GM15510 (cell line): ENCODE measurements around the gene IL17B.

Experiments used
- POLR2A ChIP-seq: IDR thresholded peaks from 3 replicates; pipeline ENCODE4 v1.6.1; 2011; ENCODE audit warnings: borderline replicate concordance; ENCODE audit not compliant: insufficient read length; ENCODE audit errors: extremely low read depth

IL17B gene

DNA sequence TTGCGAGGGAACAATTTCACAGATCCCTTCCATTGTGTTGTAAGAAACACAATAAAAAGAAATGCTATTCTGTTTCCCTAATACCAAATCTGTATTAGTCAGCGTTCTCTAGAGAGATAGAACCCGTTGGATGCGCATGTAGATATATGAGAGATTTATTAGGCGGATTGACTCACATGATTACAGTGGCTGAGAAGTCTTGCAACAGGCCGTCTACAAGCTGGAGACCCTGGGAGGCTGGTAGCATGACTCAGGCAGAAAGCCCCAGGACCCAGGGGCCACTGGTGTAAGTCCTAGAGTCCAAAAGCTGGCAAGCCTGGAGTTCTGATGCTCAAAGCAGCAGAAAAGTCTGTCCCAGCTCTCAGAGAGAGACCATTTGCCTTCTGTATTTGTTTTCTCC, 18.4 kb upstream of the IL17B start:
- TF ChIP-seq POLR2A, result no peak

DNA sequence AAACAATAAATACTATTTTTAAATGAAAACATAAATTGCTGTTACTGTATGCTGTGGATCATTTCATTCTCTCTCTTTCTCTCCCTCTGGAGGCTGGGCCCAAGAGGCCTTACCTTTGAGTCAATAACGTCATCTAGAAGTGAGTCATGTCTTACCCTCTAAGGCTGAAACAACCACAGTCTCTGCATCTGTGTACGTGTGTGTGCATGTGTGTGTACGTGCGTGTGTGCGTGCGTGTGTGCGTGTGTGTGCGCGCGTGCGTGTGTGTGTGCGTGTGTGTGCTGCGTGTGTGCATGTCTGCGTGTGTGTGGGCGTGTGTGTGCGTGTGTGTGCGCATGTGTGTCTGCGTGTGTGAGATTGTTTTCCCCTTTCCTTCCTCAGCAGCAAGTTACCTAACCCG, 13.6 kb upstream of the IL17B start:
- TF ChIP-seq POLR2A, result no peak

DNA sequence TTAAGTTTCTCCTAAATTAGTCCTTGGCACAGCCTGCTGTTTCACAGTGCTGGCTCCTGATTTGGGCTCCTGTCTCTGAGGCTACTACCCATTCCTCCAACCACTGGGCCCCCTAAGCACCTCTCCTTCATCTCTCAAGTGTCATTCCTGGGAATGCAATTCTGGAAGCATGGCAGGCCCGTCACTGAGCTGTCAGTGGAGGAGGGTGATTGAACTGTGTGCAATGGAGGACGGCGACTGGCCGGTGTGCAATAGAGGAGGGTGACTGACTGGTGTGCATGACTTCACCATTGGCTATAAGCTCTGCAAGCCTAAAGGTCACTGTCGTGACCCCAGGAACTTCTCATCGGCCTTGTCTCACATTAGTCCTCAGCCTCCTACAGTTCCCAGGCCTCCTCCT, 12.4 kb upstream of the IL17B start:
- no peak for TF ChIP-seq POLR2A

DNA sequence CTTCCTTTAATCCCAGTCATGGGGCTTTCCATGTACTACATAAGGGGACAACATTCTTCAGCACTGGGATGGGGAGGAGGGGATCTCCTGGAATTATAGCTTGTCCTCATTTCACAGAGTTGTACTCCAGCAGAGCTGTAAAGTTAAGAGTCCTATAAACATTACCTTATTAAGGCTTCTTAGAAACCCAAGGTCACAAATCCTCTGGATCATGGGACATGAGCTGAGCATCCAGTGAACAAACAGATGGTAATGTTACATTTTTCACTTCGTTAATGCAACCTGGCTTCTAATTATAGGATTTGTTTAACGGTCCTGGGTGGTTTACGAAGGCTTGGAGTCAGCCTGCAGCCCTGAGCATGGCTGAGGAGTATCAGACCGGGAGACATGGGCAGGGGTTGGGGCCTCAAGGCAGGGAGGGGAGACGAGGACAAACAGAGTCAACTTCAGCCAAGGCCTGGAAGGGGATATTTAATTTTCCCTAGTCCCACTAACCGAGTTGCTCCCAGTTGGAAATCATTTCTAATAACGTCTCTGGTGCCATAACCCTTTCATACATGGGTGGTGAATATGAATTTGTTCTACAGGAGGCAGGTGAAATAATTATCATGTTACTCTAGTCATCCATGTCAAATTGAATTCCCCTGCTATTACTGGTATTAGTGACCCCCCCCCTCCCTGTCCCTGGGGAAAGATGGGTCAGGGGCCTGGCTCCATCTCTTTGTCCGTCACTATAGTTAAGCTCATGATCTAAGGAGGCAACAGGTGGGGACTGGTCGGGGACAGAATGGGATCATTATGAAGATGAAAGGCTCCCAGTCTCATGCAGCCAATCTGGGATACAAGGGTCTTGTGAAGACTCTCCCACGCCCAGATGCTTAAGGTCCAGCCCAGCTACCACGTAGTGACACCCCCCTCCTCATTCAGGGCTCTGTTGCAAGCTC, 10.7 kb upstream of the IL17B start:
- no peak for TF ChIP-seq POLR2A

DNA sequence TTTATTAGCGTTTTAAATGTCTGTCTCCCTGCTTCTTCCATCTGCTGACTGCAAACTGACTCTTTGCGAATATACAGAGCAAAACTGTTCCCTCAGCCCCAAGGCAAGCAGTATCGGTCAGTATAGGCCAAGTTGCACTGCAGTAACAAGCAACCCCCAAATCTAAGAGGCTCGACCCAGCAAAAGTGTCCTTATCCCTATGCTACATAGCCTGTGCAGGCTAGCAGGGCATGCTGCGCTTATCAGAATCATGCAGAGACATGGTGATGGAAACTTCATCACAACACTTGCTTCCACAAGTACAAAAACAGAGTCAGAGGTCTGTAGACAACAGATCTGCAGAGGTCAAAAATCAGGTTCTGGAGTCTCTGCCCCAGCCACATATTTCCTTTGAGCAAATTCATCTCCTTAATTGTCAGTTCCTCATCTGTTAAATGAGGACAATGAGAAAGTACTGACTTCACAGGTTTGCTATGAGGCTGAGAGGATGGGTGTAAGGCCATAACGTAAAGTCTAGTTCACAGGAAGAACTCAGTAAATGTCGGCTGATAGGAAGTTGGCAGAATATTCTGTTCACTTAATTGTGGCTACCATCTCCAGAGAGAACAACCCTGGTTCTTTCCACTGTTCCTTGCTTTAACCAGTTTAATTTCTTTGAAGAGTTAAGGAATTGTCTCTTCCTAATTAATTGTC, 9.6 kb upstream of the IL17B start:
- no peak for TF ChIP-seq POLR2A

DNA sequence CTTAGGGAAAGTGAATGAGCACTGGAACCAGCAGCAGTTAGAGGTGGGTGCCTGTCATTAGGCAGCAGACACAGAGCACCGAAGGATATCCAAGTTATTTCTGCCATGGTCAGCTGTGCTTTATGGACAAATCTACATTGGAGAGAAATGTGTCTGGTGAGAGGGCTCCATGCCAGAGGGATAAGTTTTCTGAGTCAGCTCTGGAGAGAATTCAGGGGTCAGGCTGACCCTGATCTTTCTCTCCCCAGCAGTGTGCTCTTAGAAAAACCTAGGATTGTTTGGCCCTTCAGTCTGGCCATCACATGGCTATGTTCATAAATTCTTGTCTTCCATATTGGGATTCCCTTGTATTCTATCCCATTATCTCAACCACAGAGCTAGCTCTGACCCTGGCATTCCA, 8.9 kb upstream of the IL17B start:
- no peak for TF ChIP-seq POLR2A

DNA sequence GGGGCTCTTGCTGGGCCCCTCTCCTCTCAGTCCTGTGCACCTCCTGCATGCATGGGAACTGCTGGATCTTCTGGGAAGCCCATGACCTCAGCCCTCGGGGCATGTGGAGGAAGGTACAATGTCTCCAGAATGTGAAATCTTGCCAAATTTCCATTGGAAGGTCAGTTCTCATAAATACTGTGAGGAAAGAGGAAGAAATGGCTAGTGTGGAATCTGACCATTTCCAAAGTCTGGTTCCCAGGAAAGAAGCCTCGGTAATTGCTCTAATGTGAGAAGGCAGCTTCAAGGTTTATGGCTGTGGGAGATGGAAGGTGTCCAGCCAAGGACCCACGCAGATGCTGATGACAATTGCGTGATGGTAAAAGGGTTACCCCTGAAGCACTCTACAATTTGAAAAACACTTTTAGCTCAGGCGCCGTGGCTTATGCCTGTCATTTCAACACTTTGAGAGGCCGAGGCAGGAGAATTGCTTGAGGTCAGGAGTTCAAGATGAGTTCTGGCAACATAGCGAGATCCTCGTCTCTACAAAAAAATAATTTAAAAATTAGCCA, 8.1 kb upstream of the IL17B start:
- TF ChIP-seq POLR2A, result no peak

DNA sequence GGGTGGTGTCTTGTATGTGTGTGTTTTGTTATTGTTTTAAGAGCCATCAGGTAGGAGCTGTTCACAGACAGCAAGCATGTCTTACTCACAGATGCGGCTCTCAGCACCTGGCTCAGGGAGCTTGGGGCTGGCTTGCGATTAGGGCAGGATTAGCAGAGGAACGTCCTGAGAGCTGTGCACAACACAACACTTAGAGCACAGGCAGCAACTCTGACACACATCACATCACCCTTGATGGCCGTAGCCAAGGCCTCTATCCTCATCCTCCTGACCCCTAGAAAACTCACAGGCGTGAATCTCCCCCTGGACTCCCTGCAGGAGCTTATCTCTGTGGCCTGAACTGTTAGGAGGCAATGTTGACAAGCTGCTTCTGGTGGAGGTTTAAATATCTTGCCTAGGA, 7.1 kb upstream of the IL17B start:
- no peak for TF ChIP-seq POLR2A

DNA sequence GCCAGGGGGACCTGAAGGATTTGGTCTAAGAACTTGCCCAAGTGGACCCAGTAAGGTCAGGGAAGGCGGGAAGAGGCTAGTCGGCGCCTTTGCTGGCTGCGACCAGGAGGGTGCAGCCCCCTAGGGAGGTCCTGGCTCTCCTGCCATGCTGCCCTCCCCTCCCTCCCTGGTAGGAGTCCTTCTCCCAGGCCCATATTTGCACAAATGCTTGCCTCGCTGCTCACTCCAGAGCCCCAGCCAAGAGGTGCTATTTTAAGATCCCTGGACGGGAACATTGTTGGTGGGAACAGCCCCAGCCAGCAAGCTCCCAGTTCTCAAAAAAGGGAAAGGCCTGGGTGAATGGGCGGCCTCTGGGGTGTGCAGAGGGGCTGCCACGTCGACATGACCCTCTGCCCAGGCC, 4.3 kb upstream of the IL17B start:
- no peak for TF ChIP-seq POLR2A

DNA sequence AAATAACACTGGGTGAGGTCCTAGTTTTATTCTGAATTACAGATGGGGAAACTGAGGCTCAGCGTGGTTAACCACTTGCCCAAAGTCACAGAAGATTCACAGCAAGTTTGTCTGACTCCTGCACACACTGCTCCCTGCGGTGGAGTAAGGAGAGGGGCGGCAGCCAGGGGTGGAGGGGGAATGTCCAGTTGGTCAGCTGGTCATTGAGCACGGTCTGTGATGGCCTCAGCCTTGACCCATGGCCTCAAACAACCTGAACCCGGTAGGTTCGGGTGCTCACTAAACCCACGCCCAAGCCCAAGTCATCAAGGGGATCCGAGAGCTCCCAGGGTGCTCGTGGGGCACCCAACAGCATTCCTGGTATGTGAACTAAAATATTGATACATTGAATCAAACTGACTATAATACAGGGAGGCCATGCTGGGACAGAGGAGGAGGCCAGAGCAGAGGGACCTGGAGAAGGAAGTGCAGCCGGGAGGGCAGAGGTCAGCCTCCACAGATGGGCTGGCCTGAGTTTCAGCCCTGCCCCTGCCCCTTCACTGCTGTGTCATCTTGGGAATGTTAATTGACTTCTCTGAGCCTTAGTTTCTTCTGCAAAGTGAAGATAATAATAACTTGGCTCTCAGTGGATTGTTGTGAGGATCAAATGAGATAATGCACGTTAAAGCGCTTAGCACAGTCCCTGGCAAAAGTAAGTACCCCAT, 3.6 kb upstream of the IL17B start:
- TF ChIP-seq POLR2A, result no peak

DNA sequence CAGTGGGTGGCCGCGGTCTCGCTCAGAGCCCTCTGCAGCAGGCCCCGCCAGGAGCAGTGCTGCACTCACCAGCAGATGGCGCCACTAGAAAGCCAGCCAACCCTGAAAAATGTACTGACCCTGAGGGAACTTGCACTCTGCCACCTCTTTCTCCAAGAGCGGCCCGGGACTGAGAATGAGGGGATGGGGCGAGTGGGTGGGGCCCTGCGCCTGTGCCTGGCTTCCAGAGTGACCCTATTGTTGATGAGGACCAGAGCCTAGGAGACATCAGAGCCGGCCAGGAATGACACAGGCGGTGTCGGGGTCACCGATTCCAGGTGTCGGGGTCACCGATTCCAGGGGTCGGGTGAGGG, 2.9 kb upstream of the IL17B start:
- TF ChIP-seq POLR2A, result no peak

DNA sequence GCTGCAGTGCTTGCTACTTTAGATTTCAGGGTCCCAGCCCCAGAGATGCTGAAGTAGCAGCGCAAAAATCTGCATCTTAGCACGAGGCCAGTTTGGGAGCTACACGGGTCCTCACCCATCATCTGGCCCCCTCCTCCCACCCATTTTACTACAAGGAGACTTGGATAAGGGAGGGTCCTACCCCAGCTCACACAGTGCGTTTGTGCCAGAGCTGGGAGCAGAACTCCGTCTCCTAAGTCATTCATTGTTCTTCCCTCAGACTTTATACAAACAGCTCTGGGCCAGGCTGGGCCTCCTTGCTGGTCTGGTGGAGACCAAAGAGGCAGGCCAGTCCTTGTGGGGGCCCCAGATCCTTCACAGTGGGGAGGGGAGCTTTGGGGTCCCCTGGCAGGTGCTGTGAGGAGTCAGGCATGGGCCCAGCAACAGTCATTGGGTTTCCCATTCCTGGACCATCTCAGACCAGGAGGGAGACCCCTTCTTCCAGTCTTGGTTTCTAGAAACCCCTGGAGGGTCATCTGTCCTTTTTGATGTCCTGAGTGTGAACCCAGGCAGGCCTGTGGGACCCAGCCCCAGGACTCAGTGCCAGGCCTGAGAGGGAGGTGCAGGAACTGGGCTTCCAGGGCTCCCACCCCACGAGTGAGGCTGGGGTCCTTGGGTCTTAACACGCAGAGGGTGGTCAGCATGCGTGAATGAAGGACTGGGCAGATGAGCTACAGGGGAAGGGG, 2.3 kb upstream of the IL17B start:
- no peak for TF ChIP-seq POLR2A

DNA sequence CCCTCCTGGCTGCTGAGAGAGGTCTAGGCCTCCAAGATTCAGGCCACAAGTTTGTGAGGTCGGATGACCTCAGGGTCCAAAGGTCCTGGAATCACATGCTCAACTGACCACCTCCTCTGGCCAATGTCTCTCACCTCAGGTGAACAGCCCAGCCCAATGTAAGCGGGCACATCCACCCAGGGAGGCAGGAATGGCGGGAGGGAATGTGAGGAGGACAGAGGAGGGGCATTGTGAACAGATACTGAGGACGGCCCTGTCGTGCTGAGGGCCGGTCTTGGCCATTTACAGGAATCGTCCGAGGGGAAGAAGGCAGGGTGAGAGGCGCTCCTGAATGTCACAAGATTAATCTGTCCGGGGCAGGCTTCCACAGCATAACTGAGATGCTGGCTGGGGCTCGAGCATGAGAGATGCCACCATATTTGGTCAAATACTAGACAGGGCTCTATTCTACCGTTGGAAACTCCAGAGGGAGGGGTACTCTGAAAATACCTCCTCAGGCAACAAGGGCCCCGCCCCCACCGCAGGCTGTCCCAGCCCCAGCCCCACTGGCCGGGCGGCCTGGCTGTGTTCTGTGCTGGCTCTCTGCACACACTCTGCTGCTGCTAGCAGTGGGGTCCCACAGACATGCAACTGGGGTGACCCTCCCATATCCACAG, 1.5 kb upstream of the IL17B start:
- TF ChIP-seq POLR2A, result no peak

DNA sequence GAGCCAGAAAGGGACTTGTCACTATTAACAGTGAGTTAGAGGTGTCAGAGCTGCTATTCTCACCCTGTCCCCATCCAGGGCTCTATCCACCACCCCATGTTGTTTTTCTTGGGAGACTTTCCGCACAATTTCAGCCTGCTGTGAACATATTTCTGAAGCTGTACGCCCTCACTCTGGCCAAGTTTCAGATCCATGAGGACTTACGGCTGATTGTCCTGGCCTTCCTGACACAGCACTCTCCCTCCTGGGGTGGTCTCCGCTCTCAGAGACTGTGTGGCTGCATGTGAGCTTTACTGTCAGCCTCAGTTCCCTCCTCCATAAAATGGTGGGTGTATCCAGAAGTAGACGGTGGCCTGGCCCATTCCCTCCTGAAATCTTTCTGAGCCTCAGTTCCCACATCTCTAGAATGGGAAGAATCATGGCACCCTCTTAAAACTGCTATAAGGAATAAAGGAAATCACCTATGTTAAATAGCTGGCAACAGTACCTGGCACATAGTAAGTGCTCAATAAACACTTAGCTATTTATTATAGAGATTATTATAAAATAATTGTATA, 804 bp upstream of the IL17B start:
- TF ChIP-seq POLR2A, result no peak

DNA sequence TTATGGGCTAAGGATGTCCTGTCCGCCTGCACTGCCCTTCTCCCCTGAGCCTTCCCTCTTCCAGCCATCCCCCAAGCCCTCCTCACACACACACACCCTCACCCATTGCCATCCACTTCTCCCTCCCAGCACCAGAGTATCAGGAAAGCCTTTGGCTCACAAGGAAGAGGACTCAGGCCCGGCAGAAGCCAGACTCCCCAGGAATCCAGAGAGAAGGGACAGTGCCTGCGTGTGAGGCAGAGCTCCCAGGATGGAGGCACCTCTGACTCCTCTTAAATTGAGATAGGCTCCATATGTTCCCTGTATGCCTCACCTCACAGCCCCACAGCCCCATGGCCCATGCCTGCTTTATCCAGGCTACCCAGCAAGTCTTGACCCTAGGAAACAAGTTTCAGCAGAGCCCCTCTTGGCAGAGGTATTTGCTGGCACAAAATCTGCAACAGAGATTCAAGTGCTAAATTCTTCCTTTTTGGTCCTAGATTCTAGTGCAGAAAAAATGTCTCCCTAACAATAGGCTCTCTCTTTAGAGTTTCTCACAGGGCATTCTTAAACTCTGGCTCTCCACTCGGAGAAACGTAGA, 761 bp downstream of the IL17B start:
- TF ChIP-seq POLR2A, result no peak
